NK-92 (cell line): Measurements from ENCODE around the gene UCP3.

Experiments used
- DNase-seq: peaks from one replicate; lab custom pipeline; 2025; ENCODE audit not compliant: unreplicated experiment; lab: John Stamatoyannopoulos, UW

Gene UCP3

DNA sequence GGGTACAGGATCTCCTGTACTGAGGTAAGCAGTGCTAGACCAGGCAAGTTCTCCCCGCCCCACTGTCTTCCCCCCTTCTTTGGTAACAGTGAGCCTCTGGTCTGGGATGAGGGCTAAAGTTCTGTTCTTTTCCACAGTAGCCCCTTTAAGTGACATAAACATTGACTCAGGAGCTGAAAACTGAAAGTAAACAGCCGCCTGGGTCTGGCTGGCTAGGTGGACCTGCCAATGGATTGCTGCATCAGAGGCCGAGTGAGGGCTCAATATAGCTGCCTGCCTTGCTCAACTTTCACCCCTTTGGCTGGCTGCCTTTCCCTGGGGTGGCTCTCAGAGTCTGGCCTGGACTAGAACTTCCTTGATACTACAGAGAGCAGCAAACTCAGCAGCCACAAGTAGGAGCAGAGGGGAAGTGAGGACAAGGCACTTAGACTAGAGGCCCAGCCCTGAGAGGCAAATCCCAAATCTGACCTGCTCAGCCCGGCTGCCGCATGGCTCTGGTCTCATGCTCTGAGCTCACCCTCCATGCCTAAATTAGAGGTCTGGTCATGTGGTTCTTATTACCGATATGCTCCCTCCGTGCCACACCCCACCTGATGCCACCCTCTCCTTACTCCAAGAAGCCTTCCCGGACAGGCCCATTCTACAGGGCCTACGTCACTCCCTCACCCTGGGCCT, 9.6 kb upstream of the UCP3 start:
- DNase-seq, result no peak

- DNase-seq, result no peak
These were observed 8.7 kb upstream of the UCP3 start for GRCh38 chr11:74017631-74018030.

GRCh38 chr11:74015919-74016684, 7.2 kb upstream of the UCP3 start:
- no peak for DNase-seq

- no peak for DNase-seq
These were observed 6.0 kb upstream of the UCP3 start for GRCh38 chr11:74014880-74015279.

DNA sequence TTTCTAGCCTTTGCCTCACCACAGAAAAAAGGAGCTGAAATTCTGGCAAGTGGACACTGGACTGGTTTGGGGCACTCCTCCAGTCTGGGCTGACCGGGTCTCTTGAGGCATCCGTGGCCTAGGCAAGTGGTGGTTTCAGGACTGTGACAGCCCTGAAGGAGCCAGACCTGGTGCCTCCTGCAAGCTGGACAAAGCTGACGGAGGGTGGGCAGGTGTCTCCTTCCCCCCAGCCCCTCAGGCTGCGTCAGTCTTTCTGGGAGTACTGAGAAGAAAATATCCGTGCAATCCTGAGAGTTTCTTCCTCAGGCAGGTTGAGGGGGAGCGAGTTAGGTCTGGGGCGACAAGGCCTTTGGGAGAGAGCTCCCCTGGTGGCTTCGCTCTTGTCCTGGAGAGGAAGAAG, 4.3 kb upstream of the UCP3 start:
- DNase-seq, result no peak

DNA sequence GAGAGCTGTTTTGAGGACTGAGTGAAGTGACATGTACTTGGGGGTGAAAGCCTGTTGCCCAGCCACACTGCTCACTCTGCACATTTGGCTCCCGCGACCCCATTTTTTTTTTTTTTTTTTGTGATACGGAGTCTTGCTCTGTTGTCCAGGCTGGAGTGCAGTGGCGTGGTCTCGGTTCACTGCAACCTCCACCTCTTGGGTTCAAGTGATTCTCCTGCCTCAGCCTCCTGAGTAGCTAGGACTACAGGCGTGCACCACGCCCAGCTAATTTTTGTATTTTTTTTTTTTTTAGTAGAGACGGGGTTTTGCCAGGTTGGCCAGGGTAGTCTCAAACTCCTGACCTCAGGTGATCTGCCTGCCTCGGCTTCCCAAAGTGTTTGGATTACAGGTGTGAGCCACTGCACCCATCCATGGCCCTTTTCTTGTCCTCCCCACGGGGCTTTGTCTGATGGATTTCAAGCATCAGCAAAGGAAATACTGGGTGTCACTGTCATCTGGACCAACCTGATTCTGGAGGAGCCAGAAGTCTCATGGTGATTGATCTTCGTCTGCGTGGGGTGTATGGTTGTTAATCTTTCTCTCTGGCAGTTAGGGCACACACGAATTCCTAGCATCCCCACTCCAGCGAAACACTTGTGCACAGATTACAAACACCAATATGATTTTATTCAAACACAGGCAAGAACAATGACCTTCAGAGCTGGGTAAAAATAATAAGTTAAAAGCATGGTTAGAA, 3.4 kb upstream of the UCP3 start:
- DNase-seq, result no peak

- no peak for DNase-seq
These were observed 2.6 kb upstream of the UCP3 start for GRCh38 chr11:74011360-74012073.

DNA sequence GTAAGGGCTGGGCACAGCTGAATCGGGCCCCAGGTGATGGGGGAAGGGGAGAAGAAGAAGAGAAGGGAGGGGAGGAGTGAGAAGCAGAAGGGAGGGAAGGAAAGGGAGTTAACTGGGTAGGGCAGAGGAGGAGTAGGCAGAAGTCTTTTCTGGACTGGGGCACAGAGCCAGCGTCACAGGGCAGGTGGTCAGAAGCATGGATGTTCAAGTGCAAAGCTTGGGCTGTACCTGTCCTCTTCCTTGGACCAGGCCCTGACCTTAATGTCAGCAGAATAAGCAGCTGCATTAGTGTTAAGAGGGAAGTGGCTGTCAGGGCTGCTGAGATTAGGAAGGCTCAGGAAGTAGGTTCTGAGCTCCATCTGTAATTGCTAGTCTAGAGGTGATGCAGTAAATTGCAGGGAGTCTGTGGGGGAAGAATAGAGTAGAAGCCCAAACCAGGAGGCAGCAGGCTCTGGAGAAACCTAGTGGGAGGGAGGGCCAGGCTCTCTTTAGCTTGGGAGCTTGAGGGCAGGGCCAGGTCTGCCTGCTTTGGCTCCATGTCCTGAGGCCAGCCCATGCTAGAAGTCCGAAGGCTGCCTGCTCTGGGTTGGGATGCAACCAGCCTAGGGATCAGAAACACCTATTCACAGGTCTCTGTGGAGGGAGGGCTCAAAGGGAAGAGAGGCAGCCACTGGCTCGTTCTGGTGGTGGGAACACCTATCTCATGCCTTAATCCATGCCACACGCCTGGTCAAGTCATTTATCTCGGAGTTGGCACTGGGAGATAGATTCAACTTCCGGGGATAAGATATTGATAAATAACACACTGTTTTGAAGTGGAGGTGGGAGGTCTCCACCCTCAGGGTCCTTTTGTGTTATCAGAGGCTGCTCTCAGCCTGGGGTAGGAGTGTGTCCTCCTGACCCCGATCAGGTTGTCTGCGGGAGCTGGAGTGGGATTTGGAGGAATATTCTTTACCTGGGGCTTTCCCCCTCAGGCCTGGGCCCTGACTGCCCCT, 1.7 kb upstream of the UCP3 start:
- no peak for DNase-seq

- no peak for DNase-seq
These were observed 905 bp upstream of the UCP3 start for GRCh38 chr11:74009675-74010305.

- DNase-seq, result no peak
These were observed 304 bp upstream of the UCP3 start for GRCh38 chr11:74009230-74009547.

DNA sequence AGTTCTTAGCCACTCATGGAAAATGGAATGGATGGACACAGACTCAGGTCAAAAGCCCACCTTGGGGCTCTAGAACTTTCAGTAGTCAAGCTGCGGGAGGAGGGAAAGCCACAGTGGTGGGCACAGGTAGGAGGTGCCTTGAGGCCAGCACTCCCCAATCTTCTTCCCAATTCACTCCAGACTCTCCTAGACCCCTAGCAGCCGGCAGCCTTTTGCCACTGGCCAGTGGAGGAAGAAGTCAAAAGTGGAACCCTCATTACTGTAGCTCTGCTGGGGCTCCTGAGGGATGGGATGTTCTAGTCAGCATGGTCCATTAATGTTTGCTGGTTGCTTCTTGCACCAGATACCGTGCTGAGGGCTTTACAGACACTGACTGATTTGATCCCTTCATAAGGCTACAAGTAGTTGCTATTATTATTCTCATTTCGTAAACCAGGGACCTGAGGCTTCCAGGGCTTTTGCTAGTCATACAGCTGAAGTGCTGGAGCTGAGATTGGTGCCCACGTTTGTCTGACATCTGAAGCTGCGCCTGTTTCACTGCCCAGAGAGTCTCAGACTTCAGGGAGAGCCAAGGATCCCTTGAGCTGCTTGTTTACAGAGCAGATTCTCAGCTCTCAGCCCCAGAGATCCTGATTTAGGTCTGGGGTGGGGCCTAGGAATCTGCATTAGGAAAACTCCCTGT, 1.1 kb downstream of the UCP3 start:
- no peak for DNase-seq

GRCh38 chr11:74006743-74007304, 2.1 kb downstream of the UCP3 start:
- no peak for DNase-seq

GRCh38 chr11:74005721-74006517, 3.0 kb downstream of the UCP3 start:
- DNase-seq, result no peak

- DNase-seq, result peak; percentile 40
These were observed 3.9 kb downstream of the UCP3 start for GRCh38 chr11:74004759-74005615.

DNA sequence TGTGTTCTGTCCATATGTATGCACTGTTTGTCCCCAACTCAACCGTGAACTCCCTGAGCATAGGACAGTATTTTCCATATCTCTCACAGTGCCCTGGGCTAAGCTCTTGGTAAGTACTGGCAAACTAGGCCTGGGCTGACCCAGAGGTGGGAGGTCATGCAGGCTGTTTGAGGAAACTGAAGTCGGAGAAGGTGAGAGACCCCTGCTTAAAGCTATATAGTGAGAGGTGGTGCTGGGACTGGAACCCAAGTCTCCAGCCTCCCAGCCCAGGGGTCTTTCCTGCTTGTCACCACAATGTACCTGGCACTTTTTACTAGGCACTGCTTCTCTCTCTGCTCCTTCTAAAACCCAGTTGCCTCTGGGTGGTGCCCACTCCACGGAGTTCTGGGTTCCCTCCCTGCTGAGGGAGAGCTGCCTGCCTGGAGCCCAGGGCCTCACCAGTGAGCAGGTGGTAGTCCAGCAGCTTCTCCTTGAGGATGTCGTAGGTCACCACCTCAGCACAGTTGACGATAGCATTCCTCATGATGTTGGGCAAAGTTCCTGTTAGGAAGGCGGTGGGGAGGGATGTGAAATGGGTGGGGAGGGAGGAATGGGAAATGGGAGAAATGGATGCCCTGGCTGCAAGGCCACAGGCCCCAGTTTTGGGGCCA, 4.7 kb downstream of the UCP3 start:
- no peak for DNase-seq

GRCh38 chr11:74002832-74003231, 6.1 kb downstream of the UCP3 start:
- no peak for DNase-seq

DNA sequence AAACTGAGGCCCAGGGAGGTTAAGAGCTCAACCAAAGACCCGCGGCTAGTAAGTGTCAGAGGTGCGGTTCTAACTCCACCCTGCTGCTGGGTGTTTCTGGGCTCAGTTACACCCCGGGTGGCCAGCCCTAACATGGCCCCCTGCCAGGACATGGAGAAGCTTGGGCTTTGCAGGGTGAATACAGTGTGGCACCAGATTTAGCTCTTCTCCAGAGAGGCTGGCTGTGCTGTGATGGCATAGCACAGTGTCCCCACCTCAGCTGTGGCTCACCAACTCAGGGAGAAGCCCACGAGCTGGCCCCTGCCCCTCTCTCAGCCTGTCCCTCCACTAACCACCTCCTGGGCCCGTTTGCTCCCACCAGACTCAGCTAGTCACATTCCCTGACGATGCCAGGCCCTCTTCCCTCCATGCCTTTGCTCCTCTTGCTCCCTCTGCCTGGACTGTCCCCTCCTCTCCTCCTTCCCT, 7.0 kb downstream of the UCP3 start:
- DNase-seq, result no peak
